Caco-2 (cell line): ENCODE data around the gene CCR5AS.
"Not testable (repeated sequence)": the region's sequence is repeated elsewhere in the genome, so short reads cannot be mapped to it uniquely, and the experiment has no call there.

ENCODE experiments used
- BruUV-seq: library from RNA; stranded (reverse); fragments of 400-500 nt; replicated peaks from 2 replicates; lab custom pipeline; 2021; lab: Mats Ljungman, UMichigan
- CTCF ChIA-PET: fragments of 300-600 bp; sonication (Branson Sonifier 250); formaldehyde crosslinking; loops from one replicate; lab custom pipeline; 2022; ENCODE audit warnings: antibody characterized with exemption; lab: Charles Lee
- POLR2A ChIA-PET: fragments of 300-600 bp; sonication (Branson Sonifier 250); formaldehyde crosslinking; loops from one replicate; lab custom pipeline; 2022; ENCODE audit warnings: antibody characterized with exemption; lab: Charles Lee
- DNase-seq, 2 experiments: peaks; one replicate each; pipeline versions ENCODE4 v3.0.0 to v3.0.0-alpha.2; 2020 to 2022
- H3K27me3 ChIP-seq: replicated peaks from 2 replicates; pipeline ENCODE4 v1.6.0; 2011; ENCODE audit warnings: low read length; ENCODE audit not compliant: control insufficient read depth, insufficient read depth
- H3K36me3 ChIP-seq: 2 replicates; pipeline ENCODE4 v1.5.1; 2011; ENCODE audit warnings: low read length; ENCODE audit not compliant: control insufficient read depth, insufficient read depth
- H3K4me1 ChIP-seq: fragments of 250-450 bp; sonication (Bioruptor Pico); 2 replicates; pipeline ENCODE4 v1.5.1; 2020; ENCODE audit warnings: mild to moderate bottlenecking
- H3K4me3 ChIP-seq: 2 replicates; pipeline ENCODE4 v1.5.1; 2011; ENCODE audit warnings: low read depth, mild to moderate bottlenecking, control low read depth, low read length
- H3K9me3 ChIP-seq: fragments of 250-450 bp; sonication (Bioruptor Pico); 2 replicates; pipeline ENCODE4 v1.5.1; 2020; ENCODE audit warnings: mild to moderate bottlenecking, moderate library complexity
- H3K27ac Mint-ChIP-seq: one replicate; pipeline ENCODE4 v1.8.0; 2022; ENCODE audit warnings: mixed read lengths; ENCODE audit not compliant: unreplicated experiment
- H3K27me3 Mint-ChIP-seq: one replicate; pipeline ENCODE4 v1.8.0; 2022; ENCODE audit warnings: mixed read lengths; ENCODE audit not compliant: insufficient read depth, unreplicated experiment
- H3K36me3 Mint-ChIP-seq: one replicate; pipeline ENCODE4 v1.8.0; 2022; ENCODE audit warnings: mild to moderate bottlenecking, mixed read lengths; ENCODE audit not compliant: insufficient read depth, unreplicated experiment
- H3K4me1 Mint-ChIP-seq: one replicate; pipeline ENCODE4 v1.8.0; 2022; ENCODE audit warnings: low read depth, mixed read lengths; ENCODE audit not compliant: unreplicated experiment
- H3K4me3 Mint-ChIP-seq: one replicate; pipeline ENCODE4 v1.8.0; 2022; ENCODE audit warnings: mild to moderate bottlenecking, moderate library complexity, mixed read lengths; ENCODE audit not compliant: unreplicated experiment
- H3K9me3 Mint-ChIP-seq: one replicate; pipeline ENCODE4 v1.8.0; 2022; ENCODE audit warnings: mixed read lengths; ENCODE audit not compliant: unreplicated experiment
- CTCF ChIP-seq, 2 experiments: fragments of 200-600 bp in 1 of 2; IDR thresholded peaks; 1 replicate in 1 of 2; 2 replicates in 1 of 2; pipeline versions ENCODE4 v1.5.1 to v1.8.0; 2011 to 2022; ENCODE audit warnings: antibody characterized with exemption in 1 of 2, control low read depth in 1 of 2, inconsistent platforms in 1 of 2, low read depth in 1 of 2, low read length in 1 of 2, mild to moderate bottlenecking in 1 of 2, moderate library complexity in 1 of 2; ENCODE audit not compliant: insufficient read depth in 1 of 2, severe bottlenecking in 1 of 2, unreplicated experiment in 1 of 2
- intact Hi-C: fragments of 100-400 bp; cut with micrococcal nuclease; formaldehyde crosslinking; loops from one replicate; pipeline ENCODE4 v1.10.0; 2022; ENCODE audit not compliant: unreplicated experiment

The CCR5AS gene

DNA sequence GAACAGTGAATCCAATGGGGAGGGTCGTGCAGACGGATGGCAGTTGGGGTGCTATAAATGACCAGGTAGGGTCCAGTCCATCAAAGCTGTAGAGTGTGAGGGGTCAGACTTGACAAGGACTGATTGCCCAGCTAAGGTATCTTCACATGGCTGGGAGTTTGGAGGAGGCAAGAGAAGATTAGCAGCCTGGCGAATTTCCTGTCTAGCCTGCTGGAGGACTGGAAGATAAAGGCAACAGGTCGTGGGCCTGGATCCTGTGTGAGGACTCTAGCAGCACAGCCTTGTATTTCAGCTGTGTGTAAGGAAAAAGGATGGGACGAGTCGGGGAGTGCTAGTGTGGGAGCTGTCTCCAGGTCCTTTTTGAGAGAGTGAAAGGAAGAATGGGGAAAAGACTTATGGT lies 17.6 kb downstream of the CCR5AS start:
- H3K4me3 ChIP-seq, result no peak overlapping the region

GRCh38 chr3:46388847-46389246 lies 18.0 kb downstream of the CCR5AS start:
- DNase-seq, H3K36me3 Mint-ChIP-seq, H3K27me3 ChIP-seq, BruUV-seq, H3K36me3 ChIP-seq, H3K9me3 Mint-ChIP-seq, H3K9me3 ChIP-seq, H3K4me3 ChIP-seq, H3K27me3 Mint-ChIP-seq, intact Hi-C loops, CTCF ChIA-PET, H3K4me1 ChIP-seq, H3K27ac Mint-ChIP-seq, H3K4me3 Mint-ChIP-seq, POLR2A ChIA-PET: not testable (repeated sequence)
- H3K4me1 Mint-ChIP-seq, result peaks cover 16% of the 10 kb centered on the region

More for the DNA sequence above, 17.6 kb downstream of the CCR5AS start:
- CTCF ChIA-PET, result no interaction called here
- Histone ChIP-seq H3K4me1 (peaks cover 8% of the 10 kb centered on the region; the same call in 1 of the 2 replicates), H3K9me3 (no peaks in the 10 kb centered on the region), H3K27me3 (no peaks in the 10 kb centered on the region), H3K36me3 (no peaks in the 10 kb centered on the region)
- H3K4me3 Mint-ChIP-seq, result no peak overlapping the region
- POLR2A ChIA-PET, result no interaction called here
- H3K27ac Mint-ChIP-seq, result no peak overlapping the region
- intact Hi-C loops, result no loop called here
- TF ChIP-seq CTCF (IDR thresholded peaks at IDR 0.05; ENCODE audit: insufficient read depth in 1 of 2, low read depth in 1 of 2, low read length in 1 of 2, severe bottlenecking in 1 of 2, unreplicated experiment in 1 of 2), result no peak
- peaks cover 17% of the 10 kb centered on the region for H3K4me1 Mint-ChIP-seq
- DNase-seq, result no peak
- H3K9me3 Mint-ChIP-seq, result peaks cover 6% of the 10 kb centered on the region
- no peaks in the 10 kb centered on the region for H3K27me3 Mint-ChIP-seq
- peaks cover 5% of the 10 kb centered on the region for H3K36me3 Mint-ChIP-seq
- BruUV-seq, result no TSS peak

- Mint-ChIP-seq H3K27me3 (no peaks in the 10 kb centered on the region), H3K9me3 (peaks cover 6% of the 10 kb centered on the region), H3K36me3 (no peaks in the 10 kb centered on the region), H3K4me3 (no peak overlapping the region), H3K27ac (no peak overlapping the region), H3K4me1 (peaks cover 8% of the 10 kb centered on the region)
- Histone ChIP-seq H3K4me3 (no peak overlapping the region), H3K27me3 (no peaks in the 10 kb centered on the region), H3K36me3 (no peaks in the 10 kb centered on the region), H3K9me3 (no peaks in the 10 kb centered on the region), H3K4me1 (no peaks in the 10 kb centered on the region)
- no TSS peak for BruUV-seq
- ChIA-PET POLR2A (no interaction called here), CTCF (no interaction called here)
- peak; percentile 37 to 73 for DNase-seq
- TF ChIP-seq CTCF (IDR thresholded peaks at IDR 0.05; ENCODE audit: insufficient read depth in 1 of 2, low read depth in 1 of 2, low read length in 1 of 2, severe bottlenecking in 1 of 2, unreplicated experiment in 1 of 2), result no peak
- intact Hi-C loops, result no loop called here
These were observed 20.7 kb downstream of the CCR5AS start for GRCh38 chr3:46386205-46386604.

- Histone ChIP-seq H3K9me3 (no peaks in the 10 kb centered on the region), H3K27me3 (no peaks in the 10 kb centered on the region), H3K36me3 (no peaks in the 10 kb centered on the region), H3K4me3 (no peak overlapping the region), H3K4me1 (no peaks in the 10 kb centered on the region)
- Mint-ChIP-seq H3K27me3 (no peaks in the 10 kb centered on the region), H3K4me1 (peaks cover 8% of the 10 kb centered on the region), H3K4me3 (no peak overlapping the region), H3K9me3 (peaks cover 6% of the 10 kb centered on the region), H3K27ac (no peak overlapping the region), H3K36me3 (no peaks in the 10 kb centered on the region)
- DNase-seq, result no peak
- POLR2A ChIA-PET, result no interaction called here
- CTCF ChIA-PET, result interaction anchor here (0.6 kb wide), 1 partner anchor 49 kb away, joined by 3 read pairs; no protein-coding TSS in a partner anchor
- no TSS peak for BruUV-seq
- intact Hi-C loops, result no loop called here
- TF ChIP-seq CTCF (IDR thresholded peaks at IDR 0.05; ENCODE audit: insufficient read depth in 1 of 2, low read depth in 1 of 2, low read length in 1 of 2, severe bottlenecking in 1 of 2, unreplicated experiment in 1 of 2), result no peak
These were observed 22.9 kb downstream of the CCR5AS start for GRCh38 chr3:46383951-46384330.
